HepG2 (cell line): ENCODE data around the gene SRRM4. TPM values are rescaled to one million over a fixed set of nuclear protein-coding genes. Genes with fewer than 3 reads are reported as not detected.

Source experiments
- ATAC-seq: fragments of 200-7000 bp; cut with Tn5 transposase; 3 replicates; pipeline ENCODE4 v1.9.1; 2020; ENCODE audit warnings: mild to moderate bottlenecking, moderate library complexity
- BruUV-seq: library from RNA; stranded (reverse); fragments of 400-500 nt; replicated peaks from 2 replicates; lab custom pipeline; 2021; lab: Mats Ljungman, UMichigan
- CTCF ChIA-PET: fragments of 300-600 bp; formaldehyde crosslinking; extraction: SDS; loops from one replicate; lab custom pipeline; 2021; ENCODE audit warnings: low total read pairs, inconsistent platforms, low intra/inter-chr PET ratio; lab: Yijun Ruan, JAX
- POLR2A ChIA-PET: fragments of 350-600 bp; sonication (Branson Sonifier 250); formaldehyde crosslinking; loops from one replicate; lab custom pipeline; 2020; ENCODE audit warnings: antibody characterized with exemption, inconsistent platforms; lab: Yijun Ruan, JAX
- DNase-seq: peaks from one replicate; pipeline ENCODE4 v3.0.0-alpha.2; 2015; ENCODE audit warnings: low spot score
- FAIRE-seq: peaks from 3 replicates; lab custom pipeline; 2011; peaks lifted over from hg19 to GRCh38; lab: Jason Lieb, UNC
- H2AFZ ChIP-seq: one replicate; pipeline ENCODE4 v1.6.1; 2011; ENCODE audit warnings: low read length, inconsistent platforms
- H3K27ac ChIP-seq: fragments of 300-600 bp; 3 replicates; pipeline ENCODE4 v1.8.0; 2011; ENCODE audit warnings: mixed run types, mild to moderate bottlenecking, mixed read lengths, low read length, inconsistent platforms; ENCODE audit not compliant: insufficient read depth; ENCODE audit errors: extremely low read length
- H3K27me3 ChIP-seq, 2 experiments: fragments of 200-600 bp in 1 of 2; 2 replicates in 1 of 2; 3 replicates in 1 of 2; pipeline versions ENCODE4 v1.6.0 to v1.8.0; 2011; ENCODE audit warnings: low read length in 2 of 2, mild to moderate bottlenecking in 2 of 2, moderate library complexity in 2 of 2, inconsistent platforms in 1 of 2; ENCODE audit not compliant: insufficient read depth in 2 of 2, control insufficient read depth in 1 of 2
- H3K36me3 ChIP-seq, 2 experiments: fragments of 200-600 bp in 1 of 2; replicated peaks in 1 of 2; 2 replicates in 1 of 2; 3 replicates in 1 of 2; pipeline versions ENCODE4 v1.5.1 to v1.8.0; 2011; ENCODE audit warnings: low read length in 2 of 2, inconsistent platforms in 1 of 2; ENCODE audit not compliant: insufficient read depth in 2 of 2, control insufficient read depth in 1 of 2
- H3K4me1 ChIP-seq: 2 replicates; pipeline ENCODE4 v1.5.1; 2012; ENCODE audit warnings: low read length, inconsistent platforms; ENCODE audit not compliant: insufficient read depth
- H3K4me2 ChIP-seq: 2 replicates; pipeline ENCODE4 v1.6.0; 2011; ENCODE audit warnings: low read depth, low read length, inconsistent platforms
- H3K4me3 ChIP-seq, 3 experiments: fragments of 200-600 bp in 1 of 3; sonication (generic), shearing (Covaris generic) in 1 of 3; replicated peaks in 1 of 3; 2 replicates each; pipeline ENCODE4 v1.5.1; 2011 to 2016; ENCODE audit warnings: low read length in 3 of 3, inconsistent platforms in 2 of 3, low read depth in 2 of 3, mild to moderate bottlenecking in 2 of 3, control low read depth in 1 of 3, mixed read lengths in 1 of 3; ENCODE audit not compliant: insufficient read depth in 1 of 3
- H3K79me2 ChIP-seq: one replicate; pipeline ENCODE4 v1.6.1; 2011; ENCODE audit warnings: low read length, inconsistent platforms; ENCODE audit not compliant: insufficient read depth
- H3K9ac ChIP-seq: 2 replicates; pipeline ENCODE4 v1.6.0; 2011; ENCODE audit warnings: mild to moderate bottlenecking, low read depth, low read length, inconsistent platforms; ENCODE audit not compliant: insufficient read depth
- H3K9me3 ChIP-seq: 2 replicates; pipeline ENCODE4 v1.5.1; 2012; ENCODE audit warnings: mild to moderate bottlenecking, low read length
- H4K20me1 ChIP-seq: 2 replicates; pipeline ENCODE4 v1.6.0; 2011; ENCODE audit warnings: inconsistent platforms, mild to moderate bottlenecking, low read length, moderate library complexity; ENCODE audit not compliant: insufficient read depth
- HOXD1 ChIP-seq: sonication (generic); formaldehyde crosslinking; IDR thresholded peaks from 2 replicates; pipeline ENCODE4 v1.5.0; 2020; ENCODE audit warnings: missing genetic modification reagents
- MTF2 ChIP-seq: sonication (generic); formaldehyde crosslinking; IDR thresholded peaks from 2 replicates; pipeline ENCODE4 v1.5.0; 2020; ENCODE audit warnings: missing genetic modification reagents, borderline replicate concordance
- NCOA2 ChIP-seq: sonication (generic); formaldehyde crosslinking; IDR thresholded peaks from 2 replicates; pipeline ENCODE4 v1.8.0; 2022; ENCODE audit warnings: inconsistent platforms
- NFIC ChIP-seq: IDR thresholded peaks from 2 replicates; pipeline ENCODE4 v1.6.1; 2012; ENCODE audit warnings: mild to moderate bottlenecking, low read length, inconsistent platforms
- RBAK ChIP-seq: sonication (generic); formaldehyde crosslinking; IDR thresholded peaks from 2 replicates; pipeline ENCODE4 v1.5.1; 2020; ENCODE audit warnings: mild to moderate bottlenecking, missing genetic modification reagents
- RNF219 ChIP-seq: sonication (generic); formaldehyde crosslinking; IDR thresholded peaks from 2 replicates; pipeline ENCODE4 v1.5.0; 2020; ENCODE audit warnings: mild to moderate bottlenecking, missing genetic modification reagents
- SIN3A ChIP-seq: IDR thresholded peaks from 2 replicates; pipeline ENCODE4 v1.6.1; 2011; ENCODE audit warnings: low read depth, mild to moderate bottlenecking, control low read depth, low read length, borderline replicate concordance
- ZFP1 ChIP-seq: IDR thresholded peaks from 2 replicates; pipeline ENCODE4 v1.6.1; 2016
- ZFP41 ChIP-seq: sonication (generic); formaldehyde crosslinking; IDR thresholded peaks from 2 replicates; pipeline ENCODE4 v1.4.0; 2020; ENCODE audit warnings: mild to moderate bottlenecking, missing genetic modification reagents, borderline replicate concordance
- ZNF335 ChIP-seq: sonication (generic); formaldehyde crosslinking; IDR thresholded peaks from 2 replicates; pipeline ENCODE4 v1.4.0; 2020; ENCODE audit warnings: missing genetic modification reagents
- WGBS: methylation state at CpG from one replicate; pipeline ENCODE4 v1.1.6; 2017; ENCODE audit warnings: low lambda C conversion rate; 5-methylcytosine and 5-hydroxymethylcytosine counted together
- in situ Hi-C: cut with HindIII; loops from 2 replicates; pipeline ENCODE4 v1.10.0; 2017; ENCODE audit warnings: low pct_unique_long_range_greater_than_20kb; ENCODE audit not compliant: extremely low pct_ligation_motif_present
- intact Hi-C: fragments of 100-400 bp; cut with micrococcal nuclease; formaldehyde crosslinking; loops from one replicate; pipeline ENCODE4 v1.10.0; 2022; ENCODE audit not compliant: unreplicated experiment
- polyA plus RNA-seq, 8 experiments: library from polyadenylated mRNA; depleted of rRNA in 3 of 8; stranded (reverse) in 7 of 8; unstranded in 1 of 8; fragments of >200 nt; fragmentation: Illumina TruSeq in 4 of 8; extraction: Trizol in 4 of 8; gene quantifications; 2 replicates each; pipeline versions ENCODE4 v1.2.1 to v1.2.3, GENCODE V29; 2011 to 2016; ENCODE audit warnings: low read depth in 4 of 8, missing spikeins in 1 of 8, mixed read lengths in 1 of 8; ENCODE audit not compliant: insufficient read depth in 1 of 8
- total RNA-seq, 5 experiments: library from RNA; depleted of rRNA; stranded (reverse); fragments of >200 nt; fragmentation: Illumina TruSeq; extraction: Trizol; gene quantifications; 2 replicates each; pipeline ENCODE4 v1.2.3, GENCODE V29; 2016; ENCODE audit warnings: low read depth in 1 of 5
- TF ChIP-seq, protein P1 (sequence below): sonication (generic); formaldehyde crosslinking; IDR thresholded peaks from 2 replicates; pipeline ENCODE4 v1.5.0; 2020; ENCODE audit warnings: mild to moderate bottlenecking, missing genetic modification reagents

The SRRM4 gene
- total and polyA plus RNA-seq, 2 of the 13 experiments (the other 11 are each of a cell fraction or from before 2014, with no cell fraction given), result not detected

DNA sequence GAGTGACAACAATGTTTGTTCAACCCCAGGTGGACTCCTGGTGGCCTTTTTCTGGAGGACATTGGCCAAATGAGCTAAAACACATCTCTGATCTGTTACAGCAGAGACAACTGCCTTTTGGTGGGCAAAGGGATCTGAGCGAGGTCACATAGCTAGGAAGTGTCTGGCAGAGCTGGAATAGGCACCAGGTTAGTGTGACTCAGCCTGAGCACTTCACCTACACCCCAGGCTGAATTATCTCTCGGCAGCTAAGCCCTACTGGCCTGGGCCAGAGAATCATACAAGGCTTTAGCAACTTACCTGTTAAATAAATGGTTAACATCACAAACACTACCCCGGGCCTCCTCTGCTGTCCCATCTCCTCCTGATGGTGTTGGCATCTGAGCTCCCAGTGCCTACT lies 147.2 kb downstream of the SRRM4 start:
- Histone ChIP-seq H3K36me3 (no peaks in the 10 kb centered on the region), H3K27me3 (no peaks in the 10 kb centered on the region), H3K27ac (no peak overlapping the region), H2AFZ (no peak overlapping the region), H3K4me1 (no peaks in the 10 kb centered on the region), H3K9me3 (no peaks in the 10 kb centered on the region), H3K9ac (no peak overlapping the region), H3K4me2 (no peak overlapping the region), H3K79me2 (no peaks in the 10 kb centered on the region), H3K4me3 (no peak overlapping the region), H4K20me1 (no peaks in the 10 kb centered on the region)
- in situ Hi-C loops (no loop called here), intact Hi-C loops (no loop called here)
- BruUV-seq, result no TSS peak
- no peak for FAIRE-seq
- no peak for DNase-seq
- 17% methylated on average over 1 of the region's 3 CpGs for WGBS
- no peak for TF ChIP-seq MTF2
- TF ChIP-seq HOXD1 (CRISPR knock-in tag), result no peak
- no peak for TF ChIP-seq RNF219
- TF ChIP-seq NCOA2 (CRISPR knock-in tag), result no peak
- TF ChIP-seq RBAK (CRISPR knock-in tag), result no peak
- no peak for TF ChIP-seq ZFP41 (CRISPR knock-in tag)
- no peak for TF ChIP-seq SIN3A
- TF ChIP-seq ZFP1 (CRISPR knock-in tag), result no peak
- TF ChIP-seq, protein P1, sequence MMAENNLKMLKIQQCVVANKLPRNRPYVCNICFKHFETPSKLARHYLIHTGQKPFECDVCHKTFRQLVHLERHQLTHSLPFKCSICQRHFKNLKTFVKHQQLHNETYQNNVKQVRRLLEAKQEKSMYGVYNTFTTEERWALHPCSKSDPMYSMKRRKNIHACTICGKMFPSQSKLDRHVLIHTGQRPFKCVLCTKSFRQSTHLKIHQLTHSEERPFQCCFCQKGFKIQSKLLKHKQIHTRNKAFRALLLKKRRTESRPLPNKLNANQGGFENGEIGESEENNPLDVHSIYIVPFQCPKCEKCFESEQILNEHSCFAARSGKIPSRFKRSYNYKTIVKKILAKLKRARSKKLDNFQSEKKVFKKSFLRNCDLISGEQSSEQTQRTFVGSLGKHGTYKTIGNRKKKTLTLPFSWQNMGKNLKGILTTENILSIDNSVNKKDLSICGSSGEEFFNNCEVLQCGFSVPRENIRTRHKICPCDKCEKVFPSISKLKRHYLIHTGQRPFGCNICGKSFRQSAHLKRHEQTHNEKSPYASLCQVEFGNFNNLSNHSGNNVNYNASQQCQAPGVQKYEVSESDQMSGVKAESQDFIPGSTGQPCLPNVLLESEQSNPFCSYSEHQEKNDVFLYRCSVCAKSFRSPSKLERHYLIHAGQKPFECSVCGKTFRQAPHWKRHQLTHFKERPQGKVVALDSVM (CRISPR knock-in tag), result no peak
- no peak for TF ChIP-seq ZNF335 (CRISPR knock-in tag)
- TF ChIP-seq NFIC, result no peak
- ChIA-PET POLR2A (no interaction called here), CTCF (no interaction called here)
- no peak for ATAC-seq
